ENCODE results near the gene KLK11.

Gene KLK11, protein sequence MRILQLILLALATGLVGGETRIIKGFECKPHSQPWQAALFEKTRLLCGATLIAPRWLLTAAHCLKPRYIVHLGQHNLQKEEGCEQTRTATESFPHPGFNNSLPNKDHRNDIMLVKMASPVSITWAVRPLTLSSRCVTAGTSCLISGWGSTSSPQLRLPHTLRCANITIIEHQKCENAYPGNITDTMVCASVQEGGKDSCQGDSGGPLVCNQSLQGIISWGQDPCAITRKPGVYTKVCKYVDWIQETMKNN

DNA sequence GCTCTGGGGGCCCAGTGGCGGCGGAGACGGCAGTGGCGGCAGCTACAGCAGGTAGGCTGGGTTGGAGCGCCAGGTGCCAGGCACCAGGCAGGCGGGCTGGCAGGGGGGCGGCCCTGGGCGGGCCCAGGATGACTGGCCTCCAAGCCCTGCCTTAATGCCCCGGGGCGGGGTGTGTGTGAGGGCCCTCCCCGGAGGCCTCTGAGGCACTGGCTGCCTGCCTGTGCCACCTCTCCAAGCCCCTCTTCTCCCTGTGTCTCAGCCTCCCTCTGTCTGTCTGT is at the start of gene KLK11:
Gene KLK11 (minus strand): TSS at position 63 of the 278 bp plus-strand sequence. CDS start 985 bp downstream, outside the sequence.
- no peak for DNase-seq

DNA sequence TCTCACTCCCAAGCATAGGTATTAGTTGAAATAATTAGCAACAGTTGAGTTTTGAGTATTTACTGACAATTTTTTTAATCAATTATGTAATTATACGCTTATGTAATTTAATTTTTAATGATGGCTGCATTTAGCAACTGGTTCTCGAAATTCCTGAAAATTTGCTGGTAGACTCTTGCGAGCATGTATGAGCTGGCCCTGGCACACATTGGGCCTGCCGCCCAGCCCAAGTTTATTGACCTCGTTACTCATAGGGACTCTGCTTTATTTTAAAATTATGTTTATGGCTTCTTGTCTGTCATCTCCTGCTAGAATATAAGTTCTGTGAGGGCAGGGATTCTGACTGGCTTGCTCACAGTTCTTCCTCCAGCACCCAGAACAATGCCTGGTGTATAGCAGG is 49.6 kb upstream of the KLK11 start:
- DNase-seq, result no peak

DNA sequence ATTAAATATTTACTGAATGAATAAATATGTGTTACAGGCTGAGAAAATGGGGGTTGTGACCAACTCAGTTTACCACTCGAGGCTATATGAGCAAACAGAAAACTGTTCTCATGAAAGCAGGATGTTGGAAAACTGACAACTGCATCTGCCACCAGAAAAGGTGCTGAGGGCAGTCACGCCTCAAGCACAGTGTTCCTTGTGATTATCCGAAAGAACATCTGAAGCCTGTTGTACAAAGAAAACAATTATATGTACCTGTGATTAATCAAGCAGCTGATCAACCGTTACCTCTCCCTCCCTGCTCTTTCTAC is 44.6 kb upstream of the KLK11 start:
- no peak for DNase-seq

DNA sequence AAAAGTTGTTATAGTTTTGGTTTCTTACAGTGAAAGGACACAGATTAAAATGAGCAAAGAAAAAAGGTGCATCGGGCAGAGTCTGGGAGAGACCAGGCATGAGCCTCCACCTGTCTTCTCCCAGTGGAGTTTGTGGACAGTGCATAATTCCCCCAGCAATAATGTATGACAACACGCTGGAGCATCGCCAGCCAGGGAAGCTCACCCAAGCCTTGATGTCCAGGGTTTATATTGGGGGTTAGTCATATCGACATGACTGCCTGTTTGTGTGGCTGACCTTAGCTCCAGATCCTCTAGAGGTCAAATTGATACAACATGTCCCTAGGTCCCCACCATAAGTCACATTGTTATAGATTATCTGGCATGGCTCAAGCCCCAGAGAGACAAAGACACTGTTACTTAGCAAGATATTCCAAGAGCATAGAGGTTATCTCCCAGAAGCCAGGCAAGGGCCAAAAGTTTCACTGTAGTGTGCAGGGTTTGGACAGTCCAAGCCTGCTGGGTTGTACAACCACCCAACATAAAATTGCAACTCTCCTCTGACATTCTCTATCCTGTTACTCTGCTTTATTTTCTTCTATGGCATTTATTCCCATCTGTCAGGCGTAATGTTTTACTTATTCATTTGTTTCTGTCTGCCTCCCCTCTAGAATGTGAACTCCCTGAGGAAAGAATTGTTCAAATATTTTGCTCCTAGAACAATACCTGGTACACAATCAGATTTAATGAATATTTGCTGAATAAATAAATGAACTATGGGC is 44.1 kb upstream of the KLK11 start:
- DNase-seq, result no peak

DNA sequence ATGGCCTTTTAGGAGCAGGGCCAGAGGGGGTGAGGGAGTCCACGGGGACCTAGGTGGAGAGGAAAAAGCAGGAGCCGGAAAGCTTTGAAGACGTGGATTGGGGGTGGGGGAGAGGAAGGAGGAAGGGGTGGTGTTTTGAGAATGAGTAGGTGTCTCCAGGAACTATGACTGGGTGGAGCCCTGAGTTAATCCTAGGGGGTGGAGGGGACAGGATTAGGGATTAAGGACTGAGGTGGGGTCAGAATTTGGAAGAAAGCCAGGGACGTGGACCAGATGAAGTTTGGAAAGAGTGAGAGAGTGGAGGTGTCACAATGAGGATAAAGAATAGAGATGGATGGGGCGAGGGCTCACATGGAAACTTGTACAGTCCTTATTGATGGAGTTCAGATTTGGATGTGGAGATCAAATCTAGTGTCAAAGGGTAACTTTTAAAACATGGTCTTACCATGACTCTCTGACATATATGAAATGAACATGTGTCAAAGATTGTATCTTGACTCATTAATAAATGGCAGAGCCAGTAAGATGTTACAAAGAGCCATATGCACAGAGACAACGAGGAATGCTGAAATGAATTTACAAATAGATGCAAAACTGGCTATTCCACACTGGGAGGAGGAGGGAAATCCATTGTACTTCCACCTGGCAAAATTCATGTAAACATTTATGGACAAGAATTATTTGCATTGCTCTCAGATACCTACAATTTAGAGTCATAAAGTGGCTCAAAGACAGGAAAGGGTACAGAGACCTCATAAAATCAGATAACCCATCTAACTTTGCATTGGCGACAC is 40.2 kb upstream of the KLK11 start:
- DNase-seq, result no peak

DNA sequence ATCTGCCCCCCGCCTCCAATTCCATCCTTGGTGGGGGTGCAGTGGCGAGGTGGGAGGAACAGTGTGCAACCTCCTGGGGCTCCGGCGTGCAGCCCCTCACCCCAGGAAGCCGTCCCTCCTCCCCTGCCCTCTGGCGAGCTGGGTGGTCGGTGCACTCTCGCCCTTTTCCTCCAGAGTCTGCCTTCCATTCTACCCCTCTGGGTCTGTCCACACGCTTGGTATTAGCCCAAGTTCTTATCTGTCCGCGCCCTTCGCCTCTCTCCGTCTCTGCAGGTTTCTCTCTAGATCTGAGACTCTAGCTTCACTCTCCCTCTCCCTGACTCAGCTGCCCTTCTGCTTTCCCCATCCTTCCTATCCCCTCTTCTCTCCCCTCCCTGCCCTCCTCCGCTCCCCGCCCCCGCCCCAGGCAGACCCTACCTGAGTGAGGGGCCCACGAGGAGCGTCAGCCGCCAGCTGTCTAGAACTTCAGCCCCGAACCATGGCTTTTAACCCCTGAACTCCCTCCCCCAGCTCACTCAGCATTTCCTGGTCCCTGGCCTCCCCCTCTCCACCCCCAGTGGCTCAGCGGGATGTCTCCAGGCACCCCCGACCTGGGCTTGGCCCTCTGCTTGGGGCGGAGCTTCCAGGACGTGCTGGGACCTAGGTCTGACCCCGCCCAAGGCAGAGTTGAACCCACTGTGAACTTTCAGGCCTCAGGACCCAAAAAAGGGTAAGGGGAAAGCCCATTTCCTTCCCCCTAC is 39.0 kb upstream of the KLK11 start:
- DNase-seq, result no peak

DNA sequence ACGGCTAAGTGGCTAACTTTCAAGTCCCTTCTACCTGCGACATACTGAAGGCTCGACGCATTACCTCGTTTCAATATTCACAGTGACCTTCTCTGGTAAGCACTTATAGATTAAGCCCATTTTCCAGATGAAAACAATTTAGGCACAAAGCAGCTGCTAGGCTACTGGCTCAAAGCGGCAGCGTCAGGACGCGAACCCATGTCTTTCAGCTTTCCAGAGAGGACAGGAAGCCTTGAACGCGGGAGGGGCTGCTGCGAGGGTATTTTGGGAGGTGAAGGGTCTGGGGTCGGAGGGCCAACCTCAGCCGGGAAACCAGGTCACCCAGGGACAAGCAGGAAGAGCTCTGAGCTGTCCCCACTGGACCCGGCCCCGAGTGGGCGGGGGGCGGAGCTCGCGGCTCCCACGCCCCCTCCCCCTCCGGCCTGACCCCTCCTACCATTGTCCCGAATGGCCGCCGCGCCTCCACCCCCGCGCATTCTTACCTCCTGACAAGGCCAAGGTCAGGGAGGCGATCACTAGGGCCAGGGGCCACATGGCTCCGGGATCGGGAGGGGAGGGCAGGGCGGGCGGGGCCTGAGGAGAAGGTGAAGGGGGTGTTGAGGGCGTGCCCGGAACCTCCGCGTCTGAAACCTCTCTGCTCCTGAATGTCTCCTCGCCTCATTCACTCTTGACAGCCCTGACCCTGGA is 38.3 kb upstream of the KLK11 start, which contains the start of gene KLK13:
Gene KLK13 (minus strand): TSS at position 559 of the 687 bp plus-strand sequence. CDS start 25 bp downstream, at position 534.
- no peak for DNase-seq

DNA sequence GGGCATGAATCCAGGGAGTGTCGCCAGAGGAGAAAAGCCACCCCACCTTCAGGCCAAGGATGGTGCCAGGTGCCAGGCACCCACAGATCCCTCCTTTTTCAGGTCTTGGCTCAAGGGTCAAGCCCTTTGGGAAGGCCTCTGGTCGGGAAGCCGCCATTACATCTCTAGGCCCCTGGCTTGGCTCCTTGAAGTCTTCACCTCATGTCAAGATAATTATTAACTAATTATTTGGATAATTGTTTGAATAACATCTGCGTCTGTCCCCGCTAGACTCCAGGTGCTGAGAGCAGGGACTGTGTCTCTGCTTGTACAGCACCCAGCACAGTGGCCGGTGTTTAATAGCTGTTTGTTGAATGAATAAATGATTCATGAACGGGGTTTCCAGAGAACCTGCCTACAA is 37.2 kb upstream of the KLK11 start:
- DNase-seq, result no peak

DNA sequence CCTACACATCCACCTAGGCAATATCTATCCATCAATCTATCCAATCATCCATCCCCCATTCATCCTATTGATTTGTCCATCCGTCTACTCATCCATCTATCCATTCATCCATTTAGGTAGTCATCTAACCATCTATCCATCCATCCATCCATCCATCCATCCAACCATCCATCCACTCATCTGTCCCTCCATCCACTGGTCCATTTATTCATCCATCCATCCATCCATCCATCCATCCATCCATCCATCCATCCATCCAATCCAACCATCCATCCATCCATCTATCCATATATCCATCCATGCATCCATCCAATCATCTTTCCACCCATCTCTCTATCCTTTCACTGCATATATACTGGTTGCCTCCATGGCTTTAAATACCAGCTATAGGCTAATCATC is 34.6 kb upstream of the KLK11 start:
- no peak for DNase-seq

DNA sequence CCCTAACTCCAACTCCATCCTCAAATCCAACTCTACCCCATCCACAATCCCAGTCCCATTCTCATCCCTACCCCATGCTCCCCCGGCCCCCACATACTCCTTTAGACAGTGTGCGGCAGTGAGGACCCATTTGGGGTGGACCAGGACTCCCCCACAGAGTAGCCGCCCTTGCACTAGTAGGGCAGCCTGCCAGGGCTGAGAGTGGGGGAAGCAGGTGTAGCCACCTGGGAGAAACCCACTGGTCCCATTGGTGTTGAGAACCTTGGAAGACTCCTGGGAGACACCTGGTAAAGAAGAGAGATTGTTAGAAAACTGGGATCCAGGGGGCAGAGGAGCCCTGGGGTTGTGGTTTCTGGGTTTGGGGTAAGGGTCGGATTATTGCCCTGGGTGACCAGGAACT is 33.9 kb upstream of the KLK11 start:
- no peak for DNase-seq

DNA sequence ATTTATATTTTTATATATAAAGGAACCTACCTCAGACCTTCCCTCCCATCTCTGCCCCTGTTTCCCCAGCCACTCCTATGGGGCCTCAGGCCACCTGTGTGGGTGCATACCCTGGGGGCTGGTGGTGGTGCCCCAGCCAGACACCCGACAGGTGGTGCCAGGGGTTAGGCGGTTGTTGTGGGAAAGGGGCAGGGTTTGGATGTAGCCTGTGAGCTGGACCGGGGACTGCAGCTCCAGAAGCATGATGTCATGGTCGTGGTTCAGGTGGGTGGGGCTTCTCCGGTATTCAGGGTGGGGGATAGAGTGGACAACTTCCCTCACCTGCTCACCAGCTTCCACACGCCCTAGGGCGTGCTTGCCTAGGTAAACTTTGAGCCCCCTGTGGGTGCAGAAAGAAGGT is 33.3 kb upstream of the KLK11 start:
- no peak for DNase-seq

DNA sequence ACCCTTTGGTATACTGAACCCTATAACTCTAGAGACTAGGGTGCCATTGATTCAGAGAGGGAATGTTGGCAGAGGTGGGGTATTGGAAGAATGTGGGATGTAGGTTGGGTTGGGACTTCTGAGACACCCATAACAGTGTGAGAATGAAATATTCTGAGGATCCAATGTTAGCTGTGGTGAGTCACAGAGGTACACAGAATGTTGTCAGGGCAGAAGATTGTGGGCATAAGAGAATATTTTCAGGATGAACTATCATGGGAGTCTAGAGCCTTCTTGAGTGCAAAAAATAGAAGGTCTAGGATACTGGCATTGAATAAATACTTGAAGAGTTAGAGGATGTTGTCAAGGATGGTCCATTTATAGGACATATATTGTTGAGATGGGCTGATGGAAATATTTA is 29.4 kb upstream of the KLK11 start:
- DNase-seq, result no peak

DNA sequence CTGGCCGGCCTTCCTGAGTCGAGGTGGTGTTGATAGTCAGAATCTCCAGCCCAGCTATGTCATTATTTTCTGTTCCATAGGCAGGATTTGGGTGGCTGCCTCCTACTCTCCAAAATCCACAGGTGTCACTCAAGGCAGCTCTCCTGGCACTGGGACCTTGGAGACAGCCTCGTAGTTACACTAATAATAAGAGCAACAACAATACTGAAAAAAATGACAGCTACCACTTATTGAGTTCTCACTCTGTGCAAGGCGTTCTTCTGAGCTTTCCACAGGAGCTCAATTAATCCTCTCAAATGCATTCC is 20.6 kb upstream of the KLK11 start:
- no peak for DNase-seq

DNA sequence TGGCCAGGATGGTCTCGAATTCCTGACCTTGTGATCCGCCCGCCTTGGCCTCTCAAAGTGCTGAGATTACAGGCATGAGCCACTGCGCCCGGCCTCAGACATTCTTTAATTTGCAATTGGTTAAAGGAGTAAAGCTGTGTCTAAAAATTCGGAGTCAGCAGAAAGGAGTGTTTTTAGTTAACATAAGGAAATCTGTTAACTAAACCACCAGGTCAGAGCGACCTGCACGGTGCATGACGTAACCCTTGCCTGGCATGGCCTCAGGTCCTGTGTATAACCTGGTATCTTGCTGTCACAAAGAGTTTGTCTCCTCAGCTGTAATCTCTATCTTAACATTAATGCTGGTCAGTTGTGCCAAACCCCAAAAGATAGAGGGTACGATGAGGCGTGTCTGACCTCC is 17.9 kb upstream of the KLK11 start:
- no peak for DNase-seq

DNA sequence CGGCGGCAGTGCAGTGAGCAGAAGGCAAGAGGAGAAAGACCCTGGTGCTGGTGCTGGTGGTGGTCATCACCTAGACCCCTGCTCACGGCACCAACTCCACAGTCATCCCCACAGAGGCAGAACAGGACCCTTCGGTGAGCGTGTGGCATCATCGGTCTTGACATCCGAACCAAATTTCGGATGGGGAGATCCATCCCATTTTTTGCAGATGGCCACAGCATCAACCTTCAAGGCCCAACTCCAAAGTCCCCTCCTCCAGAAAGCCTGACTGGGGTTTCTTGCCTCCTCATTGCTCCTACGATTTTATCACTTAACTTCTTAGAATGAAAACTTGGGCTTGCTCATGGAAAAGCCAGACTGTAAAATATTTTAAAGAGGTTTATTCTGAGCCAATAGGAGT is 17.1 kb upstream of the KLK11 start:
- DNase-seq, result no peak

DNA sequence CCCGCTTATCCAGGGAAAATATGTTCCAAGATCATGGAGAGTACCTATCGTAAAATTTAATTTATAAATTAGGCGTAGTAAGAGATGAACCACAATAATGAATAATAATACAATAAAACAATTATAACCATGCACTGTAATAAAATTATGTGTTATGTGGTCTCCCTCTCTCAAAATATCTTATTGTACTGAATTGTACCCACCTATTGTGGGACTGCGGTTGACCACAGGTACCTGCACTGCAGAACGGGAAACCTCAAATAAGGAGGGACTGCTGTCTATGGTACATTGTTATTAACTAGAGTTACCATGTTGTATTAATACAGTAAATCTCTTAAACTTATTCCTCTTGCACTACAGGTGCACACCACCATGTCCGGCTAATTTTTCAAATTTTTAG is 13.7 kb upstream of the KLK11 start:
- no peak for DNase-seq

DNA sequence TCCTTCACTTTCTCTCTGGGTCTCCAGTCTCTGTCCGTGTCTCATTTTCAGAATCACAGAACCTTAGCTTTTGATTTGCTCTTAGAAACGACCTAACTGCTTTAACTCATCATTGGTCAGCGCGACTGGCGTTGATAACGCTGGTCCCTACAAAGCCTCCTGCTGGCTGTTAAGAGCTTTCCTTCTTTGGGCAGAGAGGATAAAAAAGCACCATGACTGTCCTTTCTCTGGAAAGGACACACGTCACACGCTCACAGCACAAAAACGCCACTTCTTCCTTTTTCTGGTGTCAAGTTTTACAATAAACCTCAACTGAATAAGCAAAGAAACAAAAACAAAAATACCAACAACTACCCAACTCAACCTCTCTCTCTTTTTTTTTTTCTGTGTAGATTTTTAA is 10.1 kb upstream of the KLK11 start:
- no peak for DNase-seq

DNA sequence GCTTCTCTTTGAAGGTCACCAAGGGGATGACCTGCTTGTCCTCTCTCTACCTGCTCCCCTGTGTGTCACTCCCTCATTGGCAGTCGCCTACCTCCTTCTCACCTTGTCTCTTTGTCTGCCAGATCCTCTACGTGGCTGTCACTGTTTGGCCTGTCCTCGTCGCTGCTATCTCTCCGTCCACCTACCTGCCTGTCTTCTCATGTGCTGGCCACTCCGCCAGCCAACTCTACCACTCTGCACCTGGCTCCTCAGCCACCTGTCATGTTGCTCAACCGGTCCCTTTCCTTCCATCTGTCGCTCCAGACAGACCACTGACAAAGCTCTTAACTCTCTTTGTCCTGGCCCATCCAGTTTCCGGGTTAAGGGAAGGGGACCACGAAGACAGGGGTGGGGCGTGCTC is 8.3 kb upstream of the KLK11 start, which contains the start of gene KLK12:
Gene KLK12 (minus strand): TSS at position 299 of the 400 bp plus-strand sequence. CDS start 381 bp downstream, outside the sequence.
- DNase-seq, result no peak

DNA sequence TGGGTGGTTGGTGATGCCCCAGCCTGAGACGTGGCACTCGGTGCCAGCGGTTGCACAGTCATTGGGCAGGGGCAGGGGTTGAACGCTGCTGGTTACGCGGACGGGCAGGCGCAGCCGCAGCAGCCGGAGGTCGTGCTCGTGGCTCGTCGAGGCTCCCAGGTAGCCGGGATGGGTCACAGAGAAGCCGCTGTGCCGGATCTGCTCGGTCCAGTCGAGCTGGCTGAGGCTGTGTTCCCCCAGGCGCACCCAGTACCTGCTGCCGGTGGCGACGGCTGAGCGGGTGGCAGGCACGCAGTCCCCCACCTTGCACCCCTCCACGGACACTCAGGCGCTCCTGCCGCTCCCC is 5.4 kb upstream of the KLK11 start:
- DNase-seq, result no peak

DNA sequence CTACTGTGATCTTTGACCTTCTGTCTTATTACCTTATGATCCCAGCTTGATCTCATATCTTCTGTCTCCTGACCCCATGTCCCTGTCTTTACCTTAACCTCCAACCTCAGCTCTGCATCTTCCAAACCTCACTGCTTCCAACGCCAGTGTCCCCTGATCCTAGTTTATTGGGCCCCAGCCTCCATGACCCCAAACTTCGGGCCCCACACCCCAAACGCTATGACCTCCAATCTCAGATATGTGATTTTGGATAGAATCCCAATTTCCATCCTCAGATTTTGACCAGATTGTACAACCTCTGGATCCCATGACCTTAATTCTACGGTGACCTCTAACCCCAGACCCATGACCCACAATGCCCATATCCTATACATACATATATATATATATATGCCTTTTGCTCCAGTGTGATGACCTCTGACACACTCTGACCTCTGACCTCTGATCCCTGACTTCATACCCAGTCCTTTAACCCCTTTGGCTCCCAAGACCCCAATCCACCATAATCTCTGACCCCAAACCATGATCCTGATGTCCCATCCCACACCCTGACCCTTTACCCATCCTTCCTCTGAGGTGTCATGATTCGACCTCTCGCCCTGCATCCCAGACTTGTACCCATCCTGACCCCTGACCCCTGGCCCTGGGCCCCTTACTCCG is 4.9 kb upstream of the KLK11 start:
- no peak for DNase-seq

DNA sequence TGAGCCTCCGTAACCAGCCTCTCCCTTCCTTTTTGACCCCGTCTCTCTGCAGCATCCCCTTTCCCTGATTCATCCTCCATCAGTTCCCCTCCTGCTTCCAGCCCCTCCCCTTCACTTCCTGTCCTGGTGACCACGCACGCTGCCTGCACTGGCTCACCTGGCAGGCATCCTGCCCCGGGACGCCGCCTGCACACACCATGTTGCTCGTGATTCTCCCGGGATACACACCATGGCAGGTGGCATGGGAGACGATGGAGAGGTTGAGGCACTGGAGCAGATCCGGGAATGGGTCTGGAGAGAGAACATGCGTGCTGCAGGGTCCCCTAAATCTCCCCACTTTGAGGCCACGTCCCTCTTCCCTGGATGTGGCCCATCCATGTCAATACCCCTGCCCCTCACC is 4.2 kb upstream of the KLK11 start:
- no peak for DNase-seq

DNA sequence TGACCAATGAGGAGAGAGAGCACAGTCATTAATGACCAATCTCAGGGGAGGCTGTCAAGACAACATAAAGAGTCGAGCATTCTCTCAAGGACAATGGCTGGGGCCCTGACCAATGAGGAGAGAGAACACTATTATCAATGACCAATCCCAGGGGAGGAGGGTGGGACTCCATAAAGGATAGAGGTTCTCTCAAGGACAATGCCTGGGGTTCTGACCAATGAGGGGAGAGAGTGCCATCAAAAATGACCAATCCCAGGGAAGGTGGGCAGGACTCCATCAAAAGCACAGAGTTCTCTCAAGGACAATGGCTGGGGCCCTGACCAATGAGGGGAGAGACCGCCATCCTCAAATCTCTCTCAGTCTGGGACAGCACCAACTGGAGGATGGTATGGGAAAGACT is 3.3 kb upstream of the KLK11 start:
- DNase-seq, result no peak

DNA sequence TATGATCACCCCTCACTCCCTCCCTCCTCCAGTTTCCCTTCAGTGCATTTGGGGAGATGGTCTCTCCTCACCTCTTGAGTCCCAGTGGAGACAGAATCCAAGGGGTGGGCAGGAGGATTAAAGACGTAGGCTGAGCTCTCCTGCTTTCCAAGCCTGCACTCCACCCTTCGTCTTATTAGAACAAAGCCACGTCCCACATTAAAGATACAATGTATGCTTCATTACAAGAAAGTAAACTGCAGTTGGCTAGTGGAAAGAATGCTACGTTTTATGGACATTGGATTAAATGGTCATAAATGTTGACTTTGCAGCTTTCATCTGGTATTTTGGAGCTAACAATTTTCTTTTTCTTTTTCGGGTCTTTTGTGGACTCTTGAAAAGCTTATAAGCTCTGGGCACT is 1.5 kb upstream of the KLK11 start:
- DNase-seq, result no peak
